Measurements from ENCODE around the gene SLC35E2B. TPM values are rescaled to one million over a fixed set of nuclear protein-coding genes. Genes with fewer than 3 reads are reported as not detected.

SLC35E2B gene
- total RNA-seq, 1 experiment from 2014 or later, result 26.4 TPM

DNA sequence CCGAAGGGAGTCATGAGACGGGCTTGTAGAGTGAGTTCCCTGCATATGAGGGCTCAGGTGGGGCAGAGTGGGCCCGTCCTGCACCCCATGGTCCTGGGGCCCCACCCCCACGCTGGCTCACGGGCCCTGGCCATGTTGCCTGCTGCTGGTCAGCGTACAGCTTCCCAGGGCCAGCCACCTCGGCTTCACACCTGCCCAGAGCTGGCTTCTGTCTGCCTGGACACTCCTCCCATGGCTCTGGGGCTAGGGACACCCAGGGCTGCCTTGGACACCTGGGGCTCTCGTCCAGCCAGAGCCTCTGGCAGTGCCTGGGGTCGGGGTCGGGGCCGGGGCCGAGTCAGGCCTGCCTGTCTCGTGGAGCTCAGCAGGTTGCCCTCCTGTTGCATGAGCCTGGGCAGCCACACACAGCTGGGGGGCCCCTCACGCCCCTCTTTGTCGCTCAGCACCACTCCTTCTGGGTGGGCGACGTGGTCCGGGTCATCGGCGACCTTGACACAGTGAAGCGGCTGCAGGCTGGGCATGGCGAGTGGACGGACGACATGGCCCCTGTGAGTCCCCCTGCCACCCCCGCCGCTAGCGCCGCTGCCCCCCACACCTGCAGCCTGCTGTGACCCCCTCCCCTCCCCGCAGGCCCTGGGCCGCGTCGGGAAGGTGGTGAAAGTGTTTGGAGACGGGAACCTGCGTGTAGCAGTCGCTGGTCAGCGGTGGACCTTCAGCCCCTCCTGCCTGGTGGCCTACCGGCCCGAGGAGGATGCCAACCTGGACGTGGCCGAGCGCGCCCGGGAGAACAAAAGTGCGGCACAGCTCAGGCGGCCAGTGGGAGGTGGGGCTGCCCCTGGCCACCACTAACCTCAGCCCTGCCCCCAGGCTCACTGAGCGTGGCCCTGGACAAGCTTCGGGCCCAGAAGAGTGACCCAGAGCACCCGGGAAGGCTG lies 66.1 kb downstream of the SLC35E2B start:
- BruUV-seq (replicated peaks), result no TSS peak
- Histone ChIP-seq H3K4me1 (no peaks in the 10 kb centered on the region), H3K9me3 (no peaks in the 10 kb centered on the region), H3K36me3 (ENCODE audit: control insufficient read depth, insufficient read depth, low read length) (no peaks in the 10 kb centered on the region), H3K27me3 (replicated peaks; ENCODE audit: control insufficient read depth, insufficient read depth, low read length) (no peaks in the 10 kb centered on the region), H3K4me3 (ENCODE audit: low read depth, low read length) (no peak overlapping the region)
- intact Hi-C loops (cut with micrococcal nuclease; ENCODE audit: unreplicated experiment), result no loop called here
- CTCF ChIA-PET, result no interaction called here
- TF ChIP-seq, protein P1, sequence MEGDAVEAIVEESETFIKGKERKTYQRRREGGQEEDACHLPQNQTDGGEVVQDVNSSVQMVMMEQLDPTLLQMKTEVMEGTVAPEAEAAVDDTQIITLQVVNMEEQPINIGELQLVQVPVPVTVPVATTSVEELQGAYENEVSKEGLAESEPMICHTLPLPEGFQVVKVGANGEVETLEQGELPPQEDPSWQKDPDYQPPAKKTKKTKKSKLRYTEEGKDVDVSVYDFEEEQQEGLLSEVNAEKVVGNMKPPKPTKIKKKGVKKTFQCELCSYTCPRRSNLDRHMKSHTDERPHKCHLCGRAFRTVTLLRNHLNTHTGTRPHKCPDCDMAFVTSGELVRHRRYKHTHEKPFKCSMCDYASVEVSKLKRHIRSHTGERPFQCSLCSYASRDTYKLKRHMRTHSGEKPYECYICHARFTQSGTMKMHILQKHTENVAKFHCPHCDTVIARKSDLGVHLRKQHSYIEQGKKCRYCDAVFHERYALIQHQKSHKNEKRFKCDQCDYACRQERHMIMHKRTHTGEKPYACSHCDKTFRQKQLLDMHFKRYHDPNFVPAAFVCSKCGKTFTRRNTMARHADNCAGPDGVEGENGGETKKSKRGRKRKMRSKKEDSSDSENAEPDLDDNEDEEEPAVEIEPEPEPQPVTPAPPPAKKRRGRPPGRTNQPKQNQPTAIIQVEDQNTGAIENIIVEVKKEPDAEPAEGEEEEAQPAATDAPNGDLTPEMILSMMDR (IDR thresholded peaks at IDR 0.05; ENCODE audit: insufficient read depth in 1 of 2, low read depth in 1 of 2, low read length in 1 of 2, severe bottlenecking in 1 of 2, unreplicated experiment in 1 of 2), result no peak
- H3K9me3 Mint-ChIP-seq (ENCODE audit: unreplicated experiment), result no peaks in the 10 kb centered on the region
- H3K4me1 Mint-ChIP-seq (ENCODE audit: low read depth, unreplicated experiment), result no peaks in the 10 kb centered on the region
- no peak overlapping the region for H3K27ac Mint-ChIP-seq (ENCODE audit: unreplicated experiment)
- no peaks in the 10 kb centered on the region for H3K27me3 Mint-ChIP-seq (ENCODE audit: insufficient read depth, unreplicated experiment)
- DNase-seq, result no peak
- POLR2A ChIA-PET, result no interaction called here
- H3K36me3 Mint-ChIP-seq (ENCODE audit: insufficient read depth, unreplicated experiment), result peaks cover 13% of the 10 kb centered on the region
- no peak overlapping the region for H3K4me3 Mint-ChIP-seq (ENCODE audit: unreplicated experiment)

DNA sequence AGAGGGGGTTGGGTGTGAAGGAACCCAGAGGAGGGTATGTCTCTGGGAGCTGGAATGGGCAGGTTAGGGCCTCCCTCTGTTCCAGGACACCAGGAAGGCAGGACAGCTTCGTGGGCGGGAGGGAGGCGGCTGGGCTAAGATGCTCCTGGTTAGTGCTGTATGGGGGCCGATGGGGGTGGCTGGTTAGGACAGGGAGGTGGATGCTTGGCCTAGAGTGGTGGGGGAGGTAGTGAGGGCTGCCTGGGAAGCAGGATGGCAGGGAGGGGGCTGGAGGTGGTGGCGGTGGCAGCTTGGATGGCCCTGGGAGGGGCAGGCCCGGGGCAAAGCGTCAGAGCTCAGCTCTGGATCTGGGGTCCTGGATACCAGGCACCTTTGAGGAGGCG lies 66.8 kb downstream of the SLC35E2B start:
- ChIA-PET CTCF (no interaction called here), POLR2A (no interaction called here)
- Histone ChIP-seq H3K9me3 (no peaks in the 10 kb centered on the region), H3K4me3 (ENCODE audit: low read depth, low read length) (no peak overlapping the region), H3K36me3 (ENCODE audit: control insufficient read depth, insufficient read depth, low read length) (no peaks in the 10 kb centered on the region), H3K4me1 (no peaks in the 10 kb centered on the region), H3K27me3 (replicated peaks; ENCODE audit: control insufficient read depth, insufficient read depth, low read length) (no peaks in the 10 kb centered on the region)
- no peak overlapping the region for H3K4me3 Mint-ChIP-seq (ENCODE audit: unreplicated experiment)
- BruUV-seq (replicated peaks), result no TSS peak
- intact Hi-C loops (cut with micrococcal nuclease; ENCODE audit: unreplicated experiment), result no loop called here
- H3K9me3 Mint-ChIP-seq (ENCODE audit: unreplicated experiment), result no peaks in the 10 kb centered on the region
- H3K27ac Mint-ChIP-seq (ENCODE audit: unreplicated experiment), result no peak overlapping the region
- H3K36me3 Mint-ChIP-seq (ENCODE audit: insufficient read depth, unreplicated experiment), result peaks cover 13% of the 10 kb centered on the region
- no peaks in the 10 kb centered on the region for H3K27me3 Mint-ChIP-seq (ENCODE audit: insufficient read depth, unreplicated experiment)
- no peak for DNase-seq
- TF ChIP-seq, protein P1 (IDR thresholded peaks at IDR 0.05; ENCODE audit: insufficient read depth in 1 of 2, low read depth in 1 of 2, low read length in 1 of 2, severe bottlenecking in 1 of 2, unreplicated experiment in 1 of 2), result no peak
- no peaks in the 10 kb centered on the region for H3K4me1 Mint-ChIP-seq (ENCODE audit: low read depth, unreplicated experiment)

DNA sequence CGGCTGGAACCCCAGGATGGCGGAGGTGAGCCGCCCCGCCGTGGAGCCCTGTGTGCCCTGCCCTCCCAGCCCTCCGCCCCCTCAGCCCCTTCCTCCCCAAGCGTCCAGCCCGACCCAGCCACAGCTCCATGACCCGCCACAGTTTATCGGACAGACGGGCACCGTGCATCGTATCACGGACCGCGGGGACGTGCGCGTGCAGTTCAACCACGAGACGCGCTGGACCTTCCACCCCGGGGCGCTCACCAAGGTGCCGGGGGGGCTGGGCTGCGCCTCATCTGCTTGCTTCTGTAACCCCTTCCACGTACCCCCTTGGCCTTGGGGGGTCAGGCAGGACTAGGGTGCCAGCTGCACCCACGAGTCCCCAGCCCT lies 67.2 kb downstream of the SLC35E2B start:
- H3K9me3 ChIP-seq, result no peaks in the 10 kb centered on the region
- no peak overlapping the region for H3K4me3 ChIP-seq (ENCODE audit: low read depth, low read length)
- H3K27me3 Mint-ChIP-seq (ENCODE audit: insufficient read depth, unreplicated experiment), result no peaks in the 10 kb centered on the region
- H3K36me3 Mint-ChIP-seq (ENCODE audit: insufficient read depth, unreplicated experiment), result peaks cover 11% of the 10 kb centered on the region
- ChIA-PET POLR2A (no interaction called here), CTCF (no interaction called here)
- TF ChIP-seq, protein P1 (IDR thresholded peaks at IDR 0.05; ENCODE audit: insufficient read depth in 1 of 2, low read depth in 1 of 2, low read length in 1 of 2, severe bottlenecking in 1 of 2, unreplicated experiment in 1 of 2), result no peak
- H3K4me1 ChIP-seq, result no peaks in the 10 kb centered on the region
- no peak for DNase-seq
- intact Hi-C loops (cut with micrococcal nuclease; ENCODE audit: unreplicated experiment), result no loop called here
- H3K4me3 Mint-ChIP-seq (ENCODE audit: unreplicated experiment), result no peak overlapping the region
- no peak overlapping the region for H3K27ac Mint-ChIP-seq (ENCODE audit: unreplicated experiment)
- BruUV-seq (replicated peaks), result no TSS peak
- H3K9me3 Mint-ChIP-seq (ENCODE audit: unreplicated experiment), result no peaks in the 10 kb centered on the region
- H3K27me3 ChIP-seq (replicated peaks; ENCODE audit: control insufficient read depth, insufficient read depth, low read length), result no peaks in the 10 kb centered on the region
- no peaks in the 10 kb centered on the region for H3K36me3 ChIP-seq (ENCODE audit: control insufficient read depth, insufficient read depth, low read length)
- H3K4me1 Mint-ChIP-seq (ENCODE audit: low read depth, unreplicated experiment), result no peaks in the 10 kb centered on the region
